Measurements from ENCODE around the gene ZNF106. TPM values are rescaled to one million over a fixed set of nuclear protein-coding genes. Genes with fewer than 3 reads are reported as not detected.

The ZNF106 gene
- total RNA-seq, 1 donor from 2014 or later: 98.1 TPM

GRCh38 chr15:42409011-42409410 lies 81.9 kb downstream of the ZNF106 start:
- peak; percentile 80 for DNase-seq (ENCODE audit: low spot score)

GRCh38 chr15:42408178-42408577 lies 82.8 kb downstream of the ZNF106 start:
- peak; percentile 75 for DNase-seq (ENCODE audit: low spot score)

- DNase-seq (ENCODE audit: low spot score): peak; percentile 49
Observed at GRCh38 chr15:42405863-42406482, 85.0 kb downstream of the ZNF106 start.

- peak; percentile 73 for DNase-seq (ENCODE audit: low spot score)
Observed at GRCh38 chr15:42404461-42405235, 86.3 kb downstream of the ZNF106 start.

GRCh38 chr15:42403389-42403788 lies 87.6 kb downstream of the ZNF106 start:
- DNase-seq (ENCODE audit: low spot score): peak; percentile 45

- peak; percentile 73 for DNase-seq (ENCODE audit: low spot score)
Observed at GRCh38 chr15:42402455-42403205, 88.3 kb downstream of the ZNF106 start.

- DNase-seq (ENCODE audit: low spot score): peak; percentile 35
Observed at GRCh38 chr15:42401544-42402454, 89.1 kb downstream of the ZNF106 start.

GRCh38 chr15:42395838-42396237 lies 95.1 kb downstream of the ZNF106 start:
- no peak for DNase-seq (ENCODE audit: low spot score)

- peak; percentile 71 for DNase-seq (ENCODE audit: low spot score)
Observed at GRCh38 chr15:42394106-42394505, 96.8 kb downstream of the ZNF106 start.

GRCh38 chr15:42392309-42393024 lies 98.5 kb downstream of the ZNF106 start:
- peak; percentile 74 for DNase-seq (ENCODE audit: low spot score)

- DNase-seq (ENCODE audit: low spot score): no peak
Observed at GRCh38 chr15:42387603-42388002, 103.3 kb downstream of the ZNF106 start.

- peak; percentile 69 for DNase-seq (ENCODE audit: low spot score)
Observed at GRCh38 chr15:42385980-42386700, 104.8 kb downstream of the ZNF106 start.

GRCh38 chr15:42385206-42385979 lies 105.5 kb downstream of the ZNF106 start:
- DNase-seq (ENCODE audit: low spot score): no peak

- no peak for DNase-seq (ENCODE audit: low spot score)
Observed at GRCh38 chr15:42384597-42384996, 106.3 kb downstream of the ZNF106 start.

GRCh38 chr15:42378011-42378410 lies 112.9 kb downstream of the ZNF106 start:
- no peak for DNase-seq (ENCODE audit: low spot score)

GRCh38 chr15:42375941-42376340 lies 115.0 kb downstream of the ZNF106 start:
- DNase-seq (ENCODE audit: low spot score): no peak

- DNase-seq (ENCODE audit: low spot score): no peak
Observed at GRCh38 chr15:42375252-42375651, 115.7 kb downstream of the ZNF106 start.

GRCh38 chr15:42374810-42375209 lies 116.1 kb downstream of the ZNF106 start:
- DNase-seq (ENCODE audit: low spot score): no peak

GRCh38 chr15:42373936-42374335 lies 117.0 kb downstream of the ZNF106 start:
- DNase-seq (ENCODE audit: low spot score): no peak
